GM23248 (cell line): ENCODE data around the gene CD248. TPM values are rescaled to one million over a fixed set of nuclear protein-coding genes. Genes with fewer than 3 reads are reported as not detected.

ENCODE experiments used
- DNase-seq: peaks from one replicate; pipeline ENCODE4 v3.0.0-alpha.2; 2015
- H2AFZ ChIP-seq: fragments of 200-600 bp; sonication (generic); 2 replicates; pipeline ENCODE4 v1.6.1; 2016; ENCODE audit warnings: antibody characterized with exemption
- H3F3A ChIP-seq: fragments of 200-600 bp; sonication (generic); 2 replicates; pipeline ENCODE4 v1.6.1; 2016; ENCODE audit warnings: mild to moderate bottlenecking, antibody characterized with exemption, mixed run types; ENCODE audit not compliant: insufficient read depth
- H3K27ac ChIP-seq: fragments of 200-600 bp; sonication (generic); 2 replicates; pipeline ENCODE4 v1.5.1; 2016; ENCODE audit warnings: mild to moderate bottlenecking
- H3K27me3 ChIP-seq: fragments of 200-600 bp; sonication (generic); replicated peaks from 2 replicates; pipeline ENCODE4 v1.6.1; 2016; ENCODE audit warnings: mild to moderate bottlenecking; ENCODE audit not compliant: insufficient read depth
- H3K36me3 ChIP-seq: fragments of 200-600 bp; sonication (generic); 2 replicates; pipeline ENCODE4 v1.6.1; 2016; ENCODE audit warnings: low read depth, mild to moderate bottlenecking
- H3K4me1 ChIP-seq: fragments of 200-600 bp; sonication (generic); 2 replicates; pipeline ENCODE4 v1.6.1; 2016; ENCODE audit warnings: mild to moderate bottlenecking; ENCODE audit not compliant: insufficient read depth
- H3K4me2 ChIP-seq: fragments of 200-600 bp; sonication (generic); one replicate; pipeline ENCODE4 v1.6.1; 2016; ENCODE audit warnings: mild to moderate bottlenecking; ENCODE audit not compliant: unreplicated experiment
- H3K4me3 ChIP-seq: fragments of 200-600 bp; sonication (generic); 2 replicates; pipeline ENCODE4 v1.5.1; 2016; ENCODE audit warnings: mild to moderate bottlenecking
- H3K79me2 ChIP-seq: fragments of 200-600 bp; sonication (generic); 2 replicates; pipeline ENCODE4 v1.6.1; 2016; ENCODE audit warnings: mild to moderate bottlenecking; ENCODE audit not compliant: insufficient read depth
- H3K9ac ChIP-seq: fragments of 200-600 bp; sonication (generic); 2 replicates; pipeline ENCODE4 v1.6.1; 2016; ENCODE audit warnings: mild to moderate bottlenecking
- H3K9me2 ChIP-seq: fragments of 200-600 bp; sonication (generic); 2 replicates; pipeline ENCODE4 v1.6.1; 2016; ENCODE audit warnings: mixed run types, mild to moderate bottlenecking, moderate library complexity; ENCODE audit not compliant: insufficient read depth
- H3K9me3 ChIP-seq: fragments of 200-600 bp; sonication (generic); one replicate; pipeline ENCODE4 v1.6.1; 2017; ENCODE audit warnings: low read depth
- H4K20me1 ChIP-seq: fragments of 200-600 bp; sonication (generic); 2 replicates; pipeline ENCODE4 v1.6.0; 2016; ENCODE audit not compliant: insufficient read depth
- EZH2 ChIP-seq: fragments of 200-600 bp; sonication (generic); IDR thresholded peaks from 2 replicates; pipeline ENCODE4 v1.6.1; 2018; ENCODE audit warnings: antibody characterized with exemption, mild to moderate bottlenecking; ENCODE audit not compliant: insufficient read depth, poor library complexity, severe bottlenecking
- EZH2phosphoT487 ChIP-seq: fragments of 200-600 bp; sonication (generic); IDR thresholded peaks from 2 replicates; pipeline ENCODE4 v1.6.1; 2018; ENCODE audit warnings: antibody characterized with exemption, moderate library complexity, mild to moderate bottlenecking, low read depth; ENCODE audit not compliant: insufficient read depth
- WGBS, 2 experiments: methylation state at CpG; one replicate each; pipeline ENCODE4 v1.1.6; 2015 to 2017; ENCODE audit warnings: low lambda C conversion rate in 2 of 2, low coverage in 1 of 2; ENCODE audit errors: missing lambda C conversion rate in 2 of 2; 5-methylcytosine and 5-hydroxymethylcytosine counted together
- in situ Hi-C: fragments of 300-500 bp; cut with MboI; formaldehyde crosslinking; loops from 2 replicates; pipeline ENCODE4 v1.15.0; 2020
- polyA plus RNA-seq: library from polyadenylated mRNA; unstranded; fragments of >200 nt; fragmentation: Nextera tagmentation; extraction: Ambion mirVana; gene quantifications from 2 replicates; pipeline ENCODE4 v1.2.1, GENCODE V29; 2016
- total RNA-seq: library from RNA; depleted of rRNA; stranded (reverse); fragments of >200 nt; shearing (Covaris generic); gene quantifications from 2 replicates; pipeline ENCODE4 v1.2.3, GENCODE V29; 2014

The CD248 gene
- total and polyA plus RNA-seq, 2 experiments from 2014 or later, result 212 to 616 TPM

GRCh38 chr11:66339686-66340483, 23.0 kb upstream of the CD248 start:
- in situ Hi-C loops, result no loop called here
- no peak overlapping the region for H2AFZ ChIP-seq
- H3K9me3 ChIP-seq, result no peaks in the 10 kb centered on the region
- H3K4me3 ChIP-seq, result no peak overlapping the region
- peaks cover 12% of the 10 kb centered on the region for H3F3A ChIP-seq
- H3K79me2 ChIP-seq, result peaks cover 38% of the 10 kb centered on the region
- TF ChIP-seq EZH2, result no peak
- TF ChIP-seq EZH2phosphoT487, result no peak
- no peaks in the 10 kb centered on the region for H3K36me3 ChIP-seq
- H3K27ac ChIP-seq, result no peak overlapping the region
- no peak for DNase-seq
- no peaks in the 10 kb centered on the region for H4K20me1 ChIP-seq
- H3K4me2 ChIP-seq, result no peak overlapping the region
- H3K9ac ChIP-seq, result no peak overlapping the region
- WGBS, 2 experiments, result 76 to 81% methylated on average over 14 of the region's 14 CpGs
- H3K4me1 ChIP-seq, result peaks cover 15% of the 10 kb centered on the region
- H3K27me3 ChIP-seq, result no peaks in the 10 kb centered on the region
- no peaks in the 10 kb centered on the region for H3K9me2 ChIP-seq

- Histone ChIP-seq H2AFZ (no peak overlapping the region), H3K4me3 (no peak overlapping the region), H3K79me2 (peaks cover 39% of the 10 kb centered on the region), H3K4me1 (peaks cover 15% of the 10 kb centered on the region), H3F3A (peaks cover 12% of the 10 kb centered on the region), H3K4me2 (no peak overlapping the region), H3K27me3 (no peaks in the 10 kb centered on the region), H3K9me3 (no peaks in the 10 kb centered on the region), H3K9ac (no peak overlapping the region), H3K9me2 (no peaks in the 10 kb centered on the region), H3K36me3 (no peaks in the 10 kb centered on the region), H4K20me1 (no peaks in the 10 kb centered on the region), H3K27ac (no peak overlapping the region)
- WGBS, 2 experiments, result 86 to 95% methylated on average over 6 of the region's 6 CpGs
- DNase-seq, result peak; percentile 52
- TF ChIP-seq EZH2 (no peak), EZH2phosphoT487 (no peak)
- in situ Hi-C loops, result no loop called here
Observed at GRCh38 chr11:66339162-66339675, 22.4 kb upstream of the CD248 start.

DNA sequence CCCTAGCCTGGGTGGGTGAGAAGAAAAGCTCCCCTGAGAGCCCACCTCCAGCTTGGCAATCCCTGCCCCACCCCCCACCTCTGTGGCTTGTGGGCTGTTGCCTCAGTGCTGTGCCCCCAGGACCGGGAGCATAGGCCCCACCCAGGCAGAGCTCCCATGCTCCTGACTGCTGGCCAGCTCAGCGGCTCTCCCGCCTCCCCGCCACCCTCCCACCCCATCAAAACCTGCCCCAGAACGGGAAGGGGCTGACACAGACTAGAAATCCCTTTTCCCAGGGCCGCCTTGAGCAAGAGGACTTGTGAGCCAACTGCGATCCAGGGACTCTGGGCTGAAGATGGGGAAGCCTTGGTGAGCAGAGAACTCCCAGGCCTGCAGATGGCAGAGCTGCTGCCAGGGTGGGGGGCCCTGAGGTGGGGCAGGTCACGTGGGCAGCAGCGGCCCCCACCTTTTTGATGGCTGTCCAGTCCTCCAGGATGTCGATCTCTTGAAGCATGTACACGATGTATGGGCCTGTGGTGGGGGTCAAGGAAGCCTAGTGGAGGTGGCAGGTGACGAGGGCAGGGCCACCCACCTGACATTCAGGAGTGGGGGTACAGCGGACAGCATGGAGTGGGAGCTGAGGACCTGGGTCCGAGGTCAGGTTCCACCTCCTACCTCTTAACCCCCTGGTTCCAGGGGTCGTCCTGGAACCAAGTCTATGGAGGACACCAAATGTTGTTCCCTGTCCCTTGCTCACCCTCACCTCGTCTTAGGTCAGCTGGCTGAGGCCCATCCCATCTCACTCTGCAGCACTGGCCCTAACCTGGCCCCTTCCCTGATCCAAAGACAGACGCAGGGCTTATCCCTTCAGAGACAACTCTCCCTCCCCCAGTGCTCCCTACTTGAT, 21.7 kb upstream of the CD248 start:
- Histone ChIP-seq H3K4me2 (no peak overlapping the region), H3K9me2 (no peaks in the 10 kb centered on the region), H4K20me1 (no peaks in the 10 kb centered on the region), H3K79me2 (peaks cover 39% of the 10 kb centered on the region), H3K36me3 (no peaks in the 10 kb centered on the region), H3K9ac (peak overlapping the region; percentile 99; the same call in 1 of the 2 replicates), H3K27me3 (no peaks in the 10 kb centered on the region), H3F3A (peaks cover 12% of the 10 kb centered on the region), H3K4me1 (peaks cover 10% of the 10 kb centered on the region), H3K9me3 (no peaks in the 10 kb centered on the region), H3K27ac (peak overlapping the region; percentile 99; the same call in 1 of the 2 replicates), H2AFZ (no peak overlapping the region), H3K4me3 (no peak overlapping the region)
- no peak for DNase-seq
- 80 to 82% methylated on average over 13 to 17 of the region's 17 CpGs for WGBS, 2 experiments
- TF ChIP-seq EZH2phosphoT487 (no peak), EZH2 (no peak)
- in situ Hi-C loops, result no loop called here
